Left ventricle myocardium inferior (tissue), 1 donor: ENCODE data around the gene NCSTN. TPM values are rescaled to one million over a fixed set of nuclear protein-coding genes. Genes with fewer than 3 reads are reported as not detected.
"Not testable (repeated sequence)": the region's sequence is repeated elsewhere in the genome, so short reads cannot be mapped to it uniquely, and the experiment has no call there.

Experiments used
- DNase-seq: peaks from one replicate; pipeline ENCODE4 v3.0.0-alpha.2; 2020
- H3K27ac ChIP-seq: fragments of 200-600 bp; replicated peaks from 2 replicates; pipeline ENCODE4 v1.8.0; 2021
- H3K27me3 ChIP-seq: fragments of 200-600 bp; 2 replicates; pipeline ENCODE4 v1.8.0; 2021; ENCODE audit warnings: low read depth
- H3K36me3 ChIP-seq: fragments of 200-600 bp; 2 replicates; pipeline ENCODE4 v1.8.0; 2021
- H3K4me1 ChIP-seq: fragments of 200-600 bp; 2 replicates; pipeline ENCODE4 v1.8.0; 2021
- H3K4me3 ChIP-seq: fragments of 200-600 bp; 2 replicates; pipeline ENCODE4 v1.8.0; 2021; ENCODE audit warnings: mild to moderate bottlenecking, moderate library complexity
- H3K9me3 ChIP-seq: fragments of 200-600 bp; replicated peaks from 2 replicates; pipeline ENCODE4 v1.8.0; 2021
- CTCF ChIP-seq: fragments of 200-600 bp; IDR thresholded peaks from 2 replicates; pipeline ENCODE4 v1.8.0; 2021; ENCODE audit warnings: antibody characterized with exemption, mild to moderate bottlenecking, borderline replicate concordance
- intact Hi-C: fragments of 100-400 bp; cut with micrococcal nuclease; formaldehyde crosslinking; loops from one replicate; pipeline ENCODE4 v1.11.0; 2022
- total RNA-seq: library from RNA; stranded (reverse); fragmentation: NEBNext Ultra II Directional; extraction: Animal tissue kit (Norgen Biotek cat#: 25700); gene quantifications from one replicate; pipeline ENCODE4 v1.2.1, GENCODE V29; 2021
- donor health status: DM: no; HTN: yes; CAD: no; lungs with severe emphysema.

The NCSTN gene
- total RNA-seq, 1 donor from 2014 or later: 53.6 TPM

- no peak for DNase-seq
- Histone ChIP-seq H3K4me1 (peaks cover 20% of the 10 kb centered on the region), H3K4me3 (no peak overlapping the region), H3K27ac (no peak overlapping the region), H3K36me3 (no peaks in the 10 kb centered on the region), H3K9me3 (no peaks in the 10 kb centered on the region), H3K27me3 (peaks cover 49% of the 10 kb centered on the region)
- TF ChIP-seq CTCF: no peak
- intact Hi-C loops: no loop called here
These were observed 30.5 kb downstream of the NCSTN start for GRCh38 chr1:160373696-160374095.

DNA sequence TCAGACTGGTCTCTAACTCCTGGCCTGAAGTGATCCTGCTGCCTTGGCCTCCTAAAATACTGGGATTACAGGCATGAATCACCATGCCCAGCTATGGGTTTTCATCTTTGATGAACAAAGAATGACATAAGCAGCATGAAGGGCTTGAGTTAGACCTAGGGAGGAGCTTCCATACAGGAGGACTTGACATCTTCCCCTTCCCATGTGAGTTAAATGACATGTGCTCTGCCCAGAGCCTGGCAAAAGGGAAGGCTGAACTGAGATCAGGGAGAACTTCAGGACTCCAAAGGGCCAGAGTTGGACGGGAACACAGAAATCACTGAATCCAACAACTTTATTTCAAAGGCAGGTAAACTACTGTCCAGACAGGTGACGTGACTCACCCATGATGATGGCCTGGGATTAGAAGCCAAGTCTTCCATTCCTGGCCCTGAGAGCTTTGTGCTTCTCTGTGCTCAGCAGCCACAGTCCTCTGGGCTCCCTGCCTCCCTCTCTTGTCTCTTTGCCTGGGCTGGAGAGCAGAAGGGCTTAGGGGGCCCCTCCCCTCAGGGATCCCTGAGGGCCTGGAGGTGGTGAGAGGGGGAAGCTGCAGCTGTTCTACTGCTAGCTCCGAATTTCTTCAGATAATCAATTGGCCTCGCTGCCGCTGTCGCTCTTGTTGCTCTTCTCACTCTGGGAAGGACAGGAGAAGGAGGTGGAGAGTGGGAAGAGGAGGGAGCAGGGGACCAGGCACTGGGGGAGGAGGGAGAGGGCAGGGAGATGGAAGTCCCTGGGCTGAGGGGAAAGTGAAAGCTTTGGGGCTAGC, 31.3 kb downstream of the NCSTN start:
- Histone ChIP-seq H3K4me3 (peak overlapping the region; percentile 19), H3K4me1 (peaks cover 20% of the 10 kb centered on the region), H3K27me3 (peaks cover 43% of the 10 kb centered on the region), H3K27ac (peak overlapping the region; percentile 50), H3K9me3 (no peaks in the 10 kb centered on the region), H3K36me3 (no peaks in the 10 kb centered on the region)
- DNase-seq: no peak
- intact Hi-C loops: no loop called here
- TF ChIP-seq CTCF: no peak

GRCh38 chr1:160375788-160376524, 32.8 kb downstream of the NCSTN start:
- DNase-seq: no peak
- H3K4me3 ChIP-seq: peak overlapping the region; percentile 23
- intact Hi-C loops: no loop called here
- no peaks in the 10 kb centered on the region for H3K9me3 ChIP-seq
- peaks cover 20% of the 10 kb centered on the region for H3K4me1 ChIP-seq
- peaks cover 28% of the 10 kb centered on the region for H3K27me3 ChIP-seq
- TF ChIP-seq CTCF: no peak
- peak overlapping the region; percentile 70 for H3K27ac ChIP-seq
- H3K36me3 ChIP-seq: no peaks in the 10 kb centered on the region

- Histone ChIP-seq H3K9me3 (no peaks in the 10 kb centered on the region), H3K4me3 (no peak overlapping the region), H3K27me3 (peaks cover 22% of the 10 kb centered on the region), H3K4me1 (peaks cover 20% of the 10 kb centered on the region), H3K36me3 (no peaks in the 10 kb centered on the region), H3K27ac (peak overlapping the region; percentile 70)
- peak; percentile 93 for TF ChIP-seq CTCF
- no peak for DNase-seq
- intact Hi-C loops: no loop called here
These were observed 33.4 kb downstream of the NCSTN start for GRCh38 chr1:160376525-160377131.

DNA sequence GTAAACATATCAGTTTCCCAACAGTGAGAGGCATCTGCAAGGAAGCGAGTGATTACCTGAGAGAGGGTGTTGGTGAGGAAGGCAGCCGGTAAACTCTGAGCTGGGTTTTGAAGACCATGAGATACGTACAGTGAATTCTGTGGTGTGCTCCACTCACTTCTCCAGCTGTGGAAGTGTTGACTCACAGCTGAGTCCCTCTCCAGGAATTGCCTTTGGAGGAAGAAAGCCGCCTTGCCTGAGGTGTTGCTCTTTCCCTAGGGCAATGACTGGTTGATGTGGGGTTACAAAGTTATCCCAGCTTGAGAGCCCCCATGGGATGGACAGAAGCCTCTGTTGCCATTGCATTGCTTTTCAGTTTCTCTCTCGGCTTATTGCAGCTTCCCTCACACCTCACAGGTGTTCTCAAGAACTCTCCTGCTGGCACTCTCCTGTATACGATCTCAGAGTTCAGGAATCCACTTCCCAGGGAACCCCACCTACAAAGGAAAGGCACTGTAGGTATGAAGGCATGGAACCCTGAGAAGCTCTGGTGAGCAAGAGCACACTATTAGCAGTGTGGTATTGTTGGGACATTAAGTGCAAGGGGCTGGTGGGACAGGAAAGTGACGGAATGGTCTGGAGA, 34.5 kb downstream of the NCSTN start:
- Histone ChIP-seq H3K4me1 (peaks cover 20% of the 10 kb centered on the region), H3K4me3 (no peak overlapping the region), H3K27ac (no peak overlapping the region), H3K27me3 (peaks cover 11% of the 10 kb centered on the region), H3K36me3 (no peaks in the 10 kb centered on the region), H3K9me3 (no peaks in the 10 kb centered on the region)
- TF ChIP-seq CTCF: no peak
- intact Hi-C loops: no loop called here
- DNase-seq: no peak

DNA sequence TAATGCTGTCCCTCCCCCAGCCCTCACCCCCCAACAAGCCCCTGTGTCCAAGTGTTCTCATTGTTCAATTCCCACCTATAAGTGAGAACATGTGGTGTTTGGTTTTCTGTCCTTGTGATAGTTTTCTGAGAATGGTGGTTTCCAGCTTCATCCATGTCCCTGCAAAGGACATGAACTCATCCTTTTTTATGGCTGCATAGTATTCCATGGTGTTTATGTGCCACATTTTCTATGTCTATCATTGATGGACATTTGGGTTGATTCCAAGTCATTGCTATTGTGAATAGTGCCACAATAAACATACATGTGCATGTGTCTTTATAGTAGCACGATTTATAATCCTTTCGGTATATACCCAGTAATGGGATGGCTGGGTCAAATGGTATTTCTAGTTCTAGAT, 41.6 kb downstream of the NCSTN start:
- H3K9me3 ChIP-seq, H3K27me3 ChIP-seq, H3K4me3 ChIP-seq, H3K36me3 ChIP-seq, DNase-seq, H3K4me1 ChIP-seq, intact Hi-C loops, H3K27ac ChIP-seq: not testable (repeated sequence)

DNA sequence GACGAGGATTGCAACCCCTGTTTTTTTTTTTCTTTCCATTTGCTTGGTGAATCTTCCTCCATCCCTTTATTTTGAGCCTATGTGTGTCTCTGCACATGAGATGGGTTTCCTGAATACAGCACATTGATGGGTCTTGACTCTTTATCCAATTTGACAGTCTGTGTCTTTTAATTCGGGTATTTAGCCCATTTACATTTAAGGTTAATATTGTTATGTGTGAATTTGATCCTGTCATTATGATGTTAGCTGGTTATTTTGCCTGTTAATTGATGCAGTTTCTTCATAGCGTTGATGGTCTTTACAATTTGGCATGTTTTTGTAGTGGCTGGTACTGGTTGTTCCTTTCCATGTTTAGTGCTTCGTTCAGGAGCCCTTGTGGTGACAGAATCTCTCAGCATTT, 45.2 kb downstream of the NCSTN start:
- H3K36me3 ChIP-seq, intact Hi-C loops, H3K9me3 ChIP-seq, H3K4me1 ChIP-seq, H3K27ac ChIP-seq, H3K4me3 ChIP-seq, DNase-seq: not testable (repeated sequence)
- peaks cover 15% of the 10 kb centered on the region for H3K27me3 ChIP-seq
